GM19035 (cell line): Measurements from ENCODE around the gene CDH13.

Experiments used
- ATAC-seq: cut with Tn5 transposase; IDR thresholded peaks from one replicate; pipeline ENCODE4 v1.9.1; 2021; ENCODE audit not compliant: unreplicated experiment

CDH13 gene

DNA sequence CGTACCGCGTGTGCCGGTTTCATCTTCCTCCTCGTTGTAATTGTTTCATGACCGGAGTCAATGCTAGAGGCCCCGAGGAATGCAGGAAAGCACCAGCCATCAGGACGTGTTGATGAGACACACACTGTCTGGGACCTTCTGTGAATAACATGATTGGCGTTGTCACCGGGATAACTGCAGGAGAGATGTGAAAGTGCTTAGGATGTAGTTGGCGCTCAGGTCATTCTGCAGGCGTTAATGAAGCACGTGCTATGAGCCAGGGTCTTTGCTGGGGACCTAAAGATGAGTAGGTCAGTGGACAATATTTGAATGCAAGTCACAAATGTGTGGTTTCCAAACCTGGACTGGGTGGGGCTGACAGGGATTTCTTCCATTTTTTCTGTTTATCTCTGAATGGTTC is 999.4 kb downstream of the CDH13 start:
- ATAC-seq = no peak

DNA sequence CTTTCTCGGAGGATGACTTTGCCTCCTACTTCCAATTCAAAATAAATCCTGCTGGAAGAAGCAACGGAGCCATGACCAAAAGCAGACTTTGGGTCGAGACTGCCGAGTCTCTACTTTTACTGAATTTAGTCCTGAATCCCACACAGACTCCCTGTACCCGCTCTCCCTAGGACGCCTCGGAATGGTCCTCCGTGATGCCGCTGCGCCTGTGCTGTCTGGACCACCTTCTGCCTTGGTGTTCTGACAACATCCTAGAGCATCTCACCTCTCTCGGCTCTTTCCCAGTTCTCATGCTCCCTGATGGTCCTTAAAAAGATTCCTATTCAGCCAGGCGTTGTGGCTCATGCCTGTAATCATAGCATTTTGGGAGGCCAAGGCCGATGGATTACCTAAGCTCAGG is 999.9 kb downstream of the CDH13 start:
- ATAC-seq = no peak

DNA sequence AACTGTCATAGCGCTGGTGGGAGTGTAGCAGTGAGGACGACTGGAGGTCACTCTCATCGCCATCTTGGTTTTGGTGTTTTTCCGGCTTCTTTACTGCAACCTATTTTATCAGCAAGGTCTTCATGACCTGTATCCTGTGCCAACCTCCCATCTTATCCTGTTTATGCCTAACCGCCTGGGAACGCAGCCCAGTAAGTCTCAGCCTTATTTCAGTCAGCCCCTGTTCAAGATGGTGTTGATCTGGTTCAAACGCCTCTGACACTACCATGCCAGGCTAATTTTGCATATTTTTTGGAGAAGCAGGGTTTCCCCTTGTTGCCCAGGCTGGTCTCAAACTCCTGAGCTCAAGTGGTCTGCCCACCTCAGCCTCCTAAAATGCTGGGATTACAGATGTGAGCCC is 1001.2 kb downstream of the CDH13 start:
- ATAC-seq = no peak

DNA sequence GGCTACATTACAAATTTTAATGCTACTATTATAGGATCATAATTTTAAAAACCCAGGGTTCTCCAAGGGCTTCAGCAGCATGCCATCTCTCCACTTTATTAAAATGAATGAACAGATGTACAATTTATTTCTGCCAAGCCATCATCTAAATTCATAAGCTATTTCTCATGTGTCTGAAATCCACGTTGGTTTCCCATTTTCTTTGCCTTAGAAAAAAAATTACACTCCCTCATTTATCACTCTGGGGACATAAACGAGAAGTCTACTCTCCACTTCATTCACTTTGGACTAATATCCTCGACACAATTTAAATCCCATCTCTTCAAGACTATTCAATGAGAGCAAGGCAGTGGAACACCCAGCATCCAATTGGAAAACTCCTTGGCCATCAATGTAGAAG is 1002.7 kb downstream of the CDH13 start:
- no peak for ATAC-seq

DNA sequence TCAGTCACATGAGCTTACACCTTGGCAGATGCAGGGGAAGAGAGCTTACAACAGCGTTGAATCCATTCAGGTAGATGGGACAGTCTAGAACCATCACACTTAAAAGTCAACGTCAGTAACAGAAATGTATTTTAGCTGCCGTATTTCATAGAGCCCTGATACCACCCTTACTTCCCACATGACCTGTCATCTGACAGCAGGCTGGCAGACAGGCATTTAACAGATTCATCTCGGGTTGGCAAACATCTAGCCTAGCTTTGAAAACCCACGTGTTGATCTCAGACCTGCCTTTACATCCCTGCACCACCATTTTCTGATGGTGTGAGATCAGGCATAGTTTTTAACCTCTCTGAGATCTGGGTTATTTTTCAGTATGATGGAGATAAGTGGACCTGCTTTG is 1003.1 kb downstream of the CDH13 start:
- no peak for ATAC-seq

DNA sequence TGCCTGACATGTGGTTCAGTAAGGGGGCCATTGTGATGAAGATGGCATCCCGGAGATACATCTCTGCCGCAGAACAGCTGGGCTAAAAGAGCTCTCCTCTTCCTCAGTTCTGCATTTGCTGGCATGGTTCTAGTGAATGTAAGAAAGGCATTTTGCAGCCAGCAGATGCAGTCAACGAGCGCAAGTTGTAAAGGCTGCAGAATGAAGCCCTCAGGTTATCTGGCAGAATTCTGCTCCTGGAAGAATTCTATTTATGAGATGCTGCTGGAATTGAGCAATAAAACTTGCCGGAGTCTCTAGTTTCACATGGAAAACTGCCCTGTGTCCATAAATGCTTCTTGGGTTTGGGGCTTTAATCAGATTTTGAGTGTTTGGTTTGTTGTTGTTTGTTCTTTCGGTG is 1004.2 kb downstream of the CDH13 start:
- ATAC-seq = no peak

DNA sequence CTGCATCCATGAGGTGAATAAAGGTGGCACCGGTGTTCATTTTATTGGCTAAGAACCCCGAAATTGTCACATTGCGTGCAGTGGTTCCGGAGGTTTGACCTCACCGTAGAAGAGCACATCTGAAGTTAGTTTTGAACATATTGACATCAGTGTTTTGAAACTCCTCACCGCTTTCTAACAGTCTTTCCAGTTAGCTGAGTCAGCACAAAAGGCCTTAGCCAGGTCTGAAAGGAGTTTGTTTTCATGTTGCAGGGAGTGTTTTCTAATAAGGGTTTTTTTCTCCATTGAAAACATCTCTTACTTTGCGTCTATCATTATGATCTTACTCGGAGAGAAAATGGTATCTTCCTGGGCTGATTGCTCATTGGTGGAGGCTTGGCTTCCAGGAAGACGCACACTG is 1006.5 kb downstream of the CDH13 start:
- no peak for ATAC-seq

DNA sequence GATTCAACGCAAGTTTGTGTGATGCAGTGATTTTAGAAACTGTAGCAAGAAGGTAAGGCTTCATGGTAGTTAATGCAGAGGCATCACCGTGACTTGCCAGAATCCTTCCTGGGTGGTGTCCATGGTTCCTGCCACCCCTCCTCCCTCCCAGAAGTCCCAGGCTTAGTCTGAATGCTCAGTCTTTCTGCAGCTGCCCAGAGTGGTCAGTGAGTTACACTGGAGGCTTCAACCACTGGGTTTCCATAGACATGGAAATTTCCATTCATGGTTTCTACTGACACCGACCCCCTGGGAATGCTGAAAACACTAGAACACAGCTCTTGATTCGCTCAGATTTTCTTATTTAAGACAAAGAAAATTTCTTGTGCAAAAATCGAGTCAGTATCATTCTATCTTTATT is 1021.6 kb downstream of the CDH13 start:
- no peak for ATAC-seq

DNA sequence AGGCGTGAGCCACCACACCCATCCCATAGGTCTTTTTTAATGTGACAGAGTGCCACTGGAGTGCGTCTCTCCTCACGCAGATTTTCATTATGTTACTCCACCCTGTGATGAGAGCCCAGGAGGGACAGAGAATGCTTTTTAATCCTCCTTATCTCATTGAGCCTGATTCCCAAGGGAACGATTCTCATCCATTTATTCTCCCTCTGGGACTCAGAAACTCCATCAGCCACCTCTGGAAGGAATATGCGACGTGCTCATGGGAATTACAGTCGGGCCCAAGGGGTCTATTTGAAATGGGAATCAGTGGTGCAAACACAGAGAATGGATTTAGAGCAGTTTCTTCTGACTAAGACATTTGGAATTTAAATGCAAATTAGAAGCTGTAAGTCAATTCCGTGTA is 1025.1 kb downstream of the CDH13 start:
- ATAC-seq = no peak

DNA sequence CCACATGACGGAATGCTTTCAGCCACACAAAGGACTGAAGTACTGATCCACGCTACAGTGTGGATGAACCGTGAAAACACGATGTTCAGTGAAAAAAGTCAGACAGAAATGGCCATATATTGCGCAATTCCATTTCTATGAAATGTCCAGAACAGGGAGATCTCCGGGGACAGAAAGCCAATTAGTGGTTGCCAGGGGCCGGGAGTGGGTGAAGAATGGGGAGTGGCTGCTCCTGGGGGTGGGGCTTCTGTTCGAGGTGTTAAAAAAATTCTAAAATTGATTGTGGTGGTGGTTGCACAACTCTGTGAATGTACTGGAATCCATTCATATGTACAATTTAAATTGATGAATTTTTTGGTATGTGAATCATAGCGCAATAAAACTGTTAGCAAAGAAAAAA is 1026.2 kb downstream of the CDH13 start:
- ATAC-seq = no peak

DNA sequence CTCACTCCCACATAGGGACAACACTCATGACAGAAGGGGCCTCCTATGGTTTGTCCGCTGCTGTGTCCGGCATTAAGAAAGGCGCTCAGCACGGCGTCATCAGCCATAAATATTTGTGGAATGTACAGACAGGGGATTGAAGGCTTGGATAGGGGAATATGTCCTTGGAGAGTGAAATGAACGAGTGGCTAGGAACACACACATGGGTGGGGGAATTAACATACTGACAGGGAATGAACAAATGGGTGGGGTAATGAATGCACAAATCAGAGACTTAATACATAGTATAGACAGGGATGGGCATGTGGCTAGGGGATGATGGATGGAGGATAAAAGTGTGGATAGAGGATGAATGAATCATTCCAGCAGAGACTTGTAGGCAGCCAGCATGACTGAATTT is 1027.0 kb downstream of the CDH13 start:
- no peak for ATAC-seq

DNA sequence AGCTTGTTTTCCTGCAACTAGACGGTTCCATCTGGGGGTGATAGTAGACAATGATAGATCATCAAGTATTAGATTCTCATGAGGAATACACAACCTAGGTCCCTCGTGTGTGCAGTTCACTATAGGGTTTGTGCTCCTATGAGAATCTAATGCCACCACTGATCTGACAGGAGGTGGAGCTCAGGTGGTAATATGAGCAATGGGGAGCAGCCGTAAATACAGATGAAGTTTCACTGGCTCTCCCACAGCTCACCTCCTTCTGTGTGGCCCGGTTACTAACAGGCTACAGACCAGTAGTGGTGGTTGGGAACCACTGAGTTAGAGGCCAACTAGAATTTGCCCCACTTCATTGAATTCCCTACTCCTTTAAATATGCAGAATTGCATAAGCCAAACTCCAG is 1033.5 kb downstream of the CDH13 start:
- no peak for ATAC-seq

DNA sequence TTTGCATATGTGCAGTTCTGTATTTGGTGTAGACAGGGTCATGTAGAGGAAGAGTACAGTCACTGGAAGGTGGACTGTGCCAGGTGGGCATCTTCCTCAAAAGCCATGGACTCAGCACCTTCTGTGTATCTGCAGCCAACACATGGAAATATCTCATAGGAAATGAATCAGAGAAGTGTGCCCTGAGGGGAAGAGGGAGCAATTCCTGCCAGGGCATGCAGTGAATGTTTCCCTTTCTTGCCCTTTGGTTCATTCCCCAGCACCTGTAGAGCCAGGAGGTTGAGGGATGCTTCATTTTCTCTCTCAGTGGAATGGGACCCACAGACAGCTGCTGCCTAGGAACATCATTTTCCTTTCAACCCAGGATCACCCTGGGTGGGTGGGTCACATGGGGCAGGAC is 1034.9 kb downstream of the CDH13 start:
- ATAC-seq = no peak

DNA sequence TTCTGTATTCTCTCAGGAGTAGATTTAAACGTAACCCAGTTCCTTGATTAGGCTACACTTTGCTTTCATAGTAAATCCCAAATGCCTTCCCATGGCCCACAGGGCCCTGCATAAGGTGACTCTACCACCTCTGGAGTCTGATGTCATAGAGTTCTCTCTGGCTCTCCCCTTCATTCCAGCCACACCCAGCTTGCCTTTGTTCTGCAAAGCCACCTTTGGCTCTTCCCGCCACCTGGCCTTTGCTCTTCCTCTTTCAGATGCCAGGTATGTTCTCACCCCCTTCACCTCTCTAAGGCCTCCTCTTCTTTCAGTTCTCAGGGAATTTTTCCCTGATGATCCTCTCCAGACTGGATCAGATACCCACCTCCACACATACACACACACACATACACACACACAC is 1039.7 kb downstream of the CDH13 start:
- ATAC-seq = no peak

DNA sequence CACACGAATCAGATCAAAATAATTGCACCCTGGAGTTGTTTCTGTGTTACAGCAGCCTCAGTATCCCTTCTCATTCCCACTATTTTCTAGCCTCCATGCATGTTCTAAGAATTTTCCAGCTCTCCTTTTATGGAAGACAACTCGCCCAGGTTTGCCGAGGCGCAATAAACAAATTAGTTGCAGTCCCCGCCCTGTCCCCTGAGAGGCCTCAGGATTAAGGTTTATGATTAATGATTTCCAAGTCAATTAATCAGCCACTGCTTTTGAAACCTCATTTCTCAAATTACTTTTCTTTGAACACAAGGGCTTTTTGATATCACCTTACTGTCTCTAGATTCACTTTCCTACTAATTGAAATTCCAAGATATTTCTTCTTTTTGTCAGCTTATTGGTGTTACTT is 1042.7 kb downstream of the CDH13 start:
- ATAC-seq = no peak

DNA sequence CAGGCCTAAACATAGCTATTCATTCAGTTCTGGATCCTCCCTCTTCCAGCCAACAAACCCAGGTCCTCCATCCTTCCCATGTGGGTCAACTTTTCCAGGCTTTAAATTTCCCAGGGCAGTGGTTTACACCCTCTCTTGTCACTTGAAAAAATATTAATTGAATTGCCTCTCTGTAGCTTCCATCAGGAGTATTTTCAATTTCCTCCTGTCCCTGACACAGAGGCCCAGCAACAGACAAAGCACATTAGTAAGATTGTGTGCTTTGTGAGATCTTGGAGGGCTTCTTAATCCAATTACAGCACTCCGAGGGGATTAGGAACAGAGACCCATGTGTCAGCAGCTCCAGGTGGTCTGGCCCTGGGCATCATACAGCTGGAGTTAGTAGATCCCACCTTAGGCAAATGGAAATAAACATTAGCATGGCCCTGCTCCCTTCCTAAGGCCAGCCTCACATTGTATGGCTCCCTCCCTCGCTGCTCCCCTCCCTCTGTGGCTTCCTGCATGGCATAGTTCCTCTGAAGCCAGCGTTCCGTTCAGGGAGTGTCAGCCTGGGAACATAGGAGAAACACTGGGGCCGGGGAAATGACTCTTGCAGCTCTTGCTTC is 1048.3 kb downstream of the CDH13 start:
- ATAC-seq = no peak

DNA sequence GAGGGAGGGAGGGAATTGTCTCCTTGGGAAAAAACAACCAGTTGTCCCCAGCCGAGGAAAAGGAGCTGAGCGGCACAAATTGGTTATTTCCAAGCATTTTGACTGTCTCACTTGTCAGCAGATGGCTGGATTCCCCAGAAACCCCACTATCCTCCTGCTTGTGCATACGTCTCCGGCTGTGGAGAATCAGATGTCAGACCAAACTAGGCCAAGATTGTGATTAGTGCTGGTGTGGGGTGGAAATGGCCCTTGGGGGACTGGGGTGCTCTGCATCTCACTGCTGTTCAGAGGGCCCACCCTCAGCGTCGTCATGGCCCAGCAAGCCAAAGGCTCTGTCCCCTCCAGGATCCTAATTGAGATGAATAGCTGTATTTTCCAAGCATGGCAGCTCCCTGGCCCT is 1049.3 kb downstream of the CDH13 start:
- ATAC-seq = no peak

DNA sequence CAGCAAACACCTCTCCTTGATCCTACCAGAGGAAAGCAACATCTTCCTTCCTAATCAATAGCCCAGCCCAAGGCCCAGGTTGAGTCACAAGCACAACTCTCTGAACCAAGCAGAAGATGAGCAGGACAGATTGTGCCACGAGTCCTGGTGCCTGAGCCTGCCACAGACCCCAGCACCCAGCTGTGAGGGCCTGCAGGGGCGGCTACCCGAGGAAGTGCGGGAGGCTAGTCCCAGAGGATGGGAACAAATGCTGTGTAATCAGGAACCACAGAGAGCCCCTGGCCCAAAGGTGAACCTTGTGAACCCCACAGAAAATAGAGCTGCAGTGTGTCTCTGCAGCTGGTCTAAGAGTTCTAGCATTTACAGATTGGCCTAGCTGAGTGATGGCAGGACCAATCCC is 1054.2 kb downstream of the CDH13 start:
- no peak for ATAC-seq

DNA sequence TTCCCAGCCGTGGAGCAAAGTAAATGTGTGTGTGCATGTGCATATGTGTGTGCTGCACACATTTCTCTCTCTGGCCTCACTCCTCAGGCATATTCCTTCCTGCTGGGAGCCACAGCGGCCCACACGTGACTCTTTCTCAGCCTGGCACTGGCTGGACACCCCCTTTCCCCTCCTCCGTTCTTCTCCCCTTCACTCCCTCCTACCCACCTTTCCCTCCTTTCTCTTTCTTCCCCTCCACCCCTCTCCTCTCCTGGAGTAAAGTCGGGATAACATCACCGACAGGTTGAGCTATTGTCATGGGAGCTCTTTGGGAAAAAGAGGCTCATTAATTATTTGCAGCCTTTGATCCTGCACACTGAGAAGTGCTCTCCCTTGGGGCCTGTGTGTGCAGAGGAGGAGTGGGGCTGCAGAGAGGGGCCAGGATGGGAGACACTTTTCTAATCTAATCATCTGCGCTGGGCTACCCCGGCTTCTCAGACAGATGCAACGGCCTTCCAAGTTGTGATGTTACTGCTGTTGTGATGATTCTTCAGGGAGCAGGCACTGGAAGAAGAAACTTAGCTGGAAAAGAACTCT is 1054.7 kb downstream of the CDH13 start:
- ATAC-seq = no peak

DNA sequence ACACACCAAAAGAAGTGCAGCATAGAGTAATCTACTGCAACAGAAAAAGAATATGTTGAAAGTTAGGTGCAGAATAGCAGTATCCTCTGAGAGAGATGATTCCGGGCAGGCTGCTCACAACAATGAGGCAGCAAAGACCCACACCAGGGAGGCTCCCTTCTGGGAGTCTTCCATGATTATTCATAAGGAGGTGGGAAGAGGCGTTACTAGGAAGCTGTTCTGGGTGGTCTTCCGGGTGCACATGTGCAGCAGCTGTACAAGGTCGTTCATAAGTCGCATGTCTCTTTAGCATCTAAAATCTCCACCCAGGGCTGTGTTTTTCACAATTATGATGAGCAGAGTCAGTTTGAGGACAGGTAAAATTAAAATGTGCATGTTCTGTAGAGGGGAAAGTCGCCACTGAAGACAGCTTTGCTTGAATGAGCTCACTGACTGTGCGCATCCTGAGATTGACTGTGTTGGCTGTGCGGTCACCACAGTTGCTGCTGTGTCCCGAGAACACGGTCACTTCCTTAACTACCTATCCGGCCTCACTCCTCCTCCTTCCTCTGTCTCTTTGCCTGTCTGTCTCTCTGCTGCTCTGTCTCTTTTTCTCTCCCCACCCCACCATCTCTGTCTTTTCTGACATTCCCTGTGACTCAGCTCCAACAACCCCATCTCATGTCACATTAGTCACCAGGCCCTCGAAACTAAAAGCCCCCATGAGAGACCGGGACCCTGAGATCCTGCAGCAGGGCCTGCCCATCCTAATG is 1055.5 kb downstream of the CDH13 start:
- no peak for ATAC-seq

DNA sequence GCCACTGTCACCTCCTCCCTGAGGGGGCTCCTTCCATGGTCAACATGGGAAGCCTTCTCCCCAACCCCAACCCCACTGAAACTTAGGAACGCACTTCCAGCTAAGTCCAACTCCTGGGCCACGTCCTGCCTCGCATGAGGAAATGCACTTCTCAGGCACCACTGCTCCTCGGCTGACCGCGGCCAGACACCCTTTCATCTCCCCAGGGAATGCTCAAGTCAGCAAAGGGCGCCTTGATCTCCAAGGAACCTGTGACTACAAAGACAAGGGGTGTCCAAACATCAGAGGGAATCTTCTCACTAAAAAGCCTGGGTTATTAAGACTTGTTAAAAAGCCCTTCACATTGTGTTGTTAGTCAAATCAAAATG is 1056.1 kb downstream of the CDH13 start:
- ATAC-seq = no peak

DNA sequence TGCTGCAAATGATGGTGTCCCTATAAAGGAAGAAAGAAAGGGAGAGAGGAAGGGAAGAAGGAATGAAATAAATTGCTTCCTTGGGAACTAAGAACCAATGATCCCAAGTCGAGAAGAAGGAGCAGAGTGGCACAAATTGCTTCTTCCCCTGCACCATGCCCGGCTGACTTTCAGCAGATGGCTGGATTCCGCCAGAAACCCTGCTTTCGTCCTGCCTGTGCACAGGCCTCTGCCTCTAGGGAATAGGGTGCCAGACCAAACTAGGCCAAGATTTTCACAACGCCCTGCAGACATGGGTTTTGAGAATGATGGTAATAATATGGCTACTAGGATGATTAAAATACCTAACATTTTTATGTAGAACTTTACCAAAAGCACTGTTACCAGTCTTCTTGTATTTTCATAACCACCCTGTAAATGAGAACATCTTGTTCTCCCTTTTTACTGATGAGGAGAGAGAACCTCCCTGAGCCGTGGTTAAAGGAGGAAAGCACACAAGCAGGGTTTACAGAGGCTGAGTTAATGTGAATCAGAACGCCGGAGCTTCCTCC is 1058.9 kb downstream of the CDH13 start:
- no peak for ATAC-seq

DNA sequence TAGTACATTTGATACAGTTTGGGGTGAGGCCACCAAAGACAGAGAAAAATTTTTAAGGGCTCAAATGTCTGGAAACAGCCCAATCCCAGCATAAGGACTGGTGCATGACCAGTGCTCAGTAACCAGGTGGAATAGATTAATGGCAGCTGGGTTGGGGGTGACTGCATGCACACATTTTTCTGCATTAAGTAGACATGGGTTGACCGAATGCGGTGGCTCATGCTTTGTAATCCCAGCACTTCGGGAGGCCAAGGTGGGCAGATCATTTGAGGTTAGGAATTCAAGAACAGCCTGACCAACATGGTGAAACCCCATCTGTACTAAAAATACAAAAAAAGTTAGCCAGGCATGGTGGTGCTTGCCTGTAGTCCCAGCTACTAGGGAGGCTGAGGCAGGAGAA is 1060.0 kb downstream of the CDH13 start:
- no peak for ATAC-seq
